Umbilical cord (tissue), 2 donors: ENCODE data around the gene FUT4. TPM values are rescaled to one million over a fixed set of nuclear protein-coding genes. Genes with fewer than 3 reads are reported as not detected.
"Not testable (repeated sequence)": the region's sequence is repeated elsewhere in the genome, so short reads cannot be mapped to it uniquely, and the experiment has no call there.

Source experiments
- DNase-seq: peaks from one replicate; pipeline ENCODE4 v3.0.0-alpha.2; 2015; ENCODE audit warnings: low spot score
- total RNA-seq: library from RNA; depleted of rRNA; stranded (reverse); fragments of >200 nt; gene quantifications from one replicate; pipeline ENCODE4 v1.2.3, GENCODE V29; 2014; ENCODE audit warnings: low replicate concordance; ENCODE audit not compliant: insufficient read depth

Gene FUT4
- total RNA-seq, 1 donor from 2014 or later = 10.4 TPM

- DNase-seq = no peak
Measured at GRCh38 chr11:94563848-94564467, 20.2 kb downstream of the FUT4 start.

DNA sequence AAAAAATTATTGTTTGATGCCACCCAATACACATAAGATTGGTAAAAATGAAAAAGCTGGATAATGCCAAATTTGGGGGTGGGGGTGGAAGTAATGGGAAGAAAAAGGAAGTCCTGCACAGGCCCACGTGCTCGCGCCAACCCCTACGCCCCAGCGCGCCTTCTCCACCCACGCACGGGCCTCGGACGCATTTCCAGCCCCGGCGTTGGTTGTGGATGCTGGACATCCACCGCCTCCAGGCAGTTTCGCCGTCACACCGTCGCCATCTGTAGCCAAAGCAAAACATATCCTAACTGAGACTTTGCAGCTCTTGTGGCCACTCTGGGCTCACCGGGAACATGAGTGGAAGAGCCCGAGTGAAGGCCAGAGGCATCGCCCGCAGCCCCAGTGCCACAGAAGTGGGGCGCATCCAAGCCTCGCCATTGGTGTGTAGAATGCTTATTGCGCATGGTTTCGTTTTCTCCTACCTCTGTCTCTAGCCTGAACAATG lies 23.5 kb downstream of the FUT4 start, which contains the start of gene PIWIL4:
Gene PIWIL4 (plus strand): TSS at position 188 of the 490 bp plus-strand sequence. CDS start 151 bp downstream, at position 339.
- DNase-seq = no peak

DNA sequence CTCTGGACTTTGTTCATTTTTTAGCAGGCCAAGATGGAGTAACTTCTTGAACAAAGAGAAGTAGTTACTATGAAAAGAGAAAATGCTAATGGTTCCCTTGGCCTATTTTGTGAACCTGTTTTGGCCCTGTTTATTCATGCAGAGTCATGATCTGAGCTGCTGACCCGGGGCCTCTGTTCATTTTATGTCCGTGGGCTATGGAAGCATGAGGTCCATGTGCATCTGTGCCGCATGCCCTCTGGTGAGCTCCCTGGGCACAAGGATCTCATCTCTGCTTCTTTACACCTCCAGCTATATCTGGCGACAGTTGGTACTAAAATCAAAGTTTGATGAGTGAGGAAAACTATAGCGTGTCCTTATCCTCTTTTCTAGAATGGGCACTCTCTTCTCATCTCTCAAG lies 24.5 kb downstream of the FUT4 start:
- DNase-seq = no peak

DNA sequence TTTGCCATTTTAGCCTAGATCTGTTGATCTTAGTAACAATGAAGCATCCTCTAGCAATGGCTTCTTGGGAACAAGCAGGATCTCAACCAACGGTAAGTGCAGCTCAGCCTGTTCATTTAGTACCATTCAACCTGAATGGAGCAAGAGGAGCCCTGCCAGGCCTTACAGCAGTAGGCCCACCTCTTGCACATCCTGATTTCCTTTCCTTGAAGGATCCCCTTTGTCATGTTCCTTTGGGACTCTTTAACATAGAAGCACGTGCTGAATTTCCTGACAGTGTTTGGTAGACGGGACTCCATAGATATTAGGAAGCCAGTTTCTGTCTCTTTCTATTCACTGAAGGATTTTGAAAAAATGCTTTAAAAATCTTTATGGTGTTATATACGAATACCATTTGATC lies 25.0 kb downstream of the FUT4 start:
- DNase-seq = no peak

DNA sequence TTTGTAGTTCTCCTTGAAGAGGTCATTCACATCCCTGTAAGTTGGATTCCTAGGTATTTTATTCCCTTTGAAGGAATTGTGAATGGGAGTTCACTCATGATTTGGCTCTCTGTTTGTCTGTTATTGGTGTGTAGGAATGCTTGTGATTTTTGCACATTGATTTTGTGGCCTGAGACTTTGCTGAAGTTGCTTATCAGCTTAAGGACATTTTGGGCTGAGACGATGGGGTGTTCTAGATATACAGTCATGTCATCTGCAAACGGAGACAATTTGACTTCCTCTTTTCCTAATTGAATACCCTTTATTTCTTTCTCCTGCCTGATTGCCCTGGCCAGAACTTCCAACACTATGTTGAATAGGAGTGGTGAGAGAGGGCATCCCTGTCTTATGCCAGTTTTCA lies 29.3 kb downstream of the FUT4 start:
- DNase-seq = not testable (repeated sequence)

DNA sequence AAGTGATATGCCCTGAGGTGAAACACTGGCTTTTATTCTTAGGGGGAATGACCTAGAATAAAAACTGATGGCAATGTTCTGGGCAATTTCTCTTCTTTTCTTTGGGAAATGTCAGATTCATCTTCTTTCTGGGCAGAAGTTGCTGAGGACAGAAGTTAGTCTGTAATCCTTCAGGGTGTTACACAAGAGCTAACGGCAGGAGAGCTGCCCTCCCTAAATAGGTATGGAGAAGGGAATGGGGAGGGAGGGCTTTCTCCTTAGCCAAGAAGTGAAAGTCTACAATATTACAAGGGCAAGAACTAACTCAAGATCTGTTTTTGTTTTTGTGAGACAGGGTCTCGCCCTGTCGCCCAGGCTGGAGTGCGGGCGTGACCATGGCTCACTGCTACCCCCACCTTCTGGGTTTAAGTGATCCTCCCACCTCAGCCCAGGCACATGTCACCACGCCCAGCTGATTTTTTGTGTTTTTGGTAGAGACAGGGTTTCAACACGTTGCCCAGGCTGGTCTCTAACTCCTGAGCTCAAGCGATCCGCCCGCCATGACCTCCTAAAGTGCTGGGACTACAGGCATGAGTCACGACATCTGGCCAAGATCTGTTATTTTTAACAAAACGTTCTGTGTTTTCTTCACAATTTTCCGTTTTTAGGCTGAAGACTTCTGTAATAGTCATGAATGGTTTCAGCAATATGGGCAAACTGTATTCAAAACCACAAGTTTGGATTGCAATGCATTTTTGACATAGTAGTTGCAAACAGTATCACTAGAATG lies 30.7 kb downstream of the FUT4 start:
- no peak for DNase-seq

DNA sequence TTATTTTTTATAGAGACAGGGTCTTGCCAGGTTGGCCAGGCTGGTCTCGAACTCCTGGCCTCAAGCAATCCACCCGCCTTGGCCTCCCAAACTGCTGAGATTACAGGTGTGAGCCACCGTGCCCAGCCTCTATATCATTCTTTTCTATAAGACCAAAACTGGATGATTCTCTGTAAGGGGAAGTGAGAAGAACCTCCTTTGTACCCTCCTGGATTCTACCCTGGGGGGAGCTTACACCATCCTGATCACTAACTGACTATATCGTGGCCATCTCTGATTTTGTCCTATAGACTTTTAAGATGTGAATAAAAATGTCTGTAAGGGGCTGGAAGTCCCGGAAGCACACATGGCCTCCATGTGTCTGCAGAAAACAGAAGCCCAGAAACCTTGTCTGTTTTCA lies 32.6 kb downstream of the FUT4 start:
- DNase-seq = no peak

DNA sequence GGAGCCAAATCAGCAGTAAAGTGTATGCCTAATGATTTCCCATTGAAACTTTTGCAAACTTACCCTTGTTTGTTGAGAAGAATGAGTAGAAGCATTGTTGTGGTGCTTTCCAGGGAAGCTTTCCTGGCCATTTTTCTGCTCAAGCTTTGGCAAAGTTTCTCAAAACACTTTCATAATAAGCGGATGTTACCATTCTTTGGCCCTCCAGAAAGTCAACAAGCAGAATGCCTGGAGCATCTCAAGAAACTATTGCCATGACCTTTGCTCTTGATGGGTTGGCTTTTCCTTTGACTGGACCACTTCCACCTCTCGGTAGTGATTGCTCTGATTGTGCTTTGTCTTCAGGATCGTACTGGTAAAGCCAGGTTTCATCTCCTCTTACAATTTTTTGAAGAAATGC lies 34.1 kb downstream of the FUT4 start:
- DNase-seq = no peak

DNA sequence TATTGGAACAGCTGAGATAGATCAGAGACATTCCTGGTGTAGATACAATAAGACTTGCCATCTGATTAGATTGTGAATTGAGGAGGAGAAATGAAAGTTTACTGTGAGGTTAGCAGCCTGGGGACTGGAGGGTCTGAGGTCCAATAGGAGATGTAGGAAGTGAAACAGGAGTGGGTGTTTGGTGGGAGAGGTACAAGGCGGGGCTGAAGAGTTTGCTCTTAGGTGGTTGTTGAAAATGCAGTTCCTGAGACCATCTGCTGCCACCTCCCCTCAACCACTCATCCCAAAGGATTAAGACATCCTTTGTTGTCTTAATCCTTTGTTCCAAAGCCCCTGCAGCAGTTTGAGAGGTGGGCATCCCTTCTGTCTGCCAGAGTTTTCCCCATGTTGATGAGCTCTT lies 38.2 kb downstream of the FUT4 start:
- DNase-seq = no peak

DNA sequence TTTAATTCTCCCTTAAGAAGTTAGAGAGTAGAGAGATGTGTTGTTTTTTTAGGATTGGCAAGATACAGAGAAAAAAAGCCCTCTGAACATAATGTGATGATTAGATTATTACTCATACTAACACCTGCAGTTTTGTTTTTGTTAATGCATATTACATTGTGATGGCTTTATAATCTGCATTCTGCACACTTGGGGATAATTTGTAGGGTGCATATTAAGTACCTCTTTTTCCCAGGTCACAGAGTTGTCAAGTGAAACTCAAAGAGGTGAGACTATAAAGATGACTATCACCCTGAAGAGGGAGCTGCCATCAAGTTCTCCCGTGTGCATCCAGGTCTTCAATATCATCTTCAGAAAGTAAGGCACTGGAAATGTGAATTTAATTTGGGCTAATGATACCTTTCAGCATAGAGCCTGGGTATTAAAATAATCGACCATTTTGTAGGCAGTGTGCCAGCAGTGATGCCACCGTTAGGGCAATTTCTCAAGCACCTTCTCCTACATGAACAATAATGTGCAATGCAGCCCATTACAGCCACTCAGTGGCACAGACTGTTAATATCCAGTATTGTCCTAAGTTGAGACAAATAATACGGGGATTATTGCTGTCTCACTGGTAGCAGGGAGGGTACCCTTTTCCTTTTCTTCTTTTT lies 39.6 kb downstream of the FUT4 start:
- DNase-seq = no peak

- DNase-seq = no peak
Measured at GRCh38 chr11:94583866-94584500, 40.3 kb downstream of the FUT4 start.

- no peak for DNase-seq
Measured at GRCh38 chr11:94584978-94585377, 41.3 kb downstream of the FUT4 start.

GRCh38 chr11:94585399-94585798 lies 41.7 kb downstream of the FUT4 start:
- no peak for DNase-seq

GRCh38 chr11:94586546-94586945 lies 42.8 kb downstream of the FUT4 start:
- DNase-seq = no peak

DNA sequence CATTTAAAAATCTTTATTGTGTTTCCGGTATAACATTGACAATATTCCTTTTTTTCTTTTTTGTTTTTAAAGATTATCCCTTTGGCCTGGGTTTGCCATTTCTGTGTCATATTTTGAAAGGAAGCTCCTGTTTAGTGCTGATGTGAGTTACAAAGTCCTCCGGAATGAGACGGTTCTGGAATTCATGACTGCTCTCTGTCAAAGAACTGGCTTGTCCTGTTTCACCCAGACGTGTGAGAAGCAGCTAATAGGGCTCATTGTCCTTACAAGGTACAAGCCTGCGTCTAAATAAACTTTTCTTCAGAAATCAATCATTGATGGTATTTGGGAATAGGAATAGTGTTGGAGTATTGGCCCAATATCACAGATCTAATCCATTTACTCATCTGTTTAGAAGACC lies 43.3 kb downstream of the FUT4 start:
- DNase-seq = peak; percentile 63

DNA sequence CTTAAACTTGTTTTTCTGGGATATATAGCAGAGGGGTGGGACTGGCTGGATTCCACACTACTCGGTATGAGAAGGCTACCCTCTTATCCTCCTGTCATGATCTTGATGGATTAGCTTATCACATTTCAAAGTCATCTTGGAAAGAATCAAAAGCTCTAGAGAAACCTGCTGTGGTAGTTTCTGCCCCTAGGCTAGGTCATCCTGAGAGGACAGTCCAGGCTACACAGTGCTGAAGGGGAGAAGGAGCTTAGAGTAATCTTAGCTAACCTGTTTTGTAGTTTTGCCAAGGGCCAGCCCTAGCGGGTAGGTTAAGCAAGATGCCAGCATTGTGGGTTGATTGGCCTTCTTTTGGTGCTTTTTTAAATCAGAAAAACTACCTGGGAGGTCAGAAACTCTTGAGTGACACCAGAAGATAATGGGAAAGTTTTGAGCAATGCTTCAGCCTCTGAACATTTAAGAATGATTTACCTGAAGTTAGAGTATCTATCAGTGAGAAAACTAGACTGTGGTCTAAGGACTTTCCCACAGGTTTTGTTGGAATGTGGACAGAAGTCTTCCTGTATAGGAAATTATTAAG lies 44.7 kb downstream of the FUT4 start:
- DNase-seq = no peak

DNA sequence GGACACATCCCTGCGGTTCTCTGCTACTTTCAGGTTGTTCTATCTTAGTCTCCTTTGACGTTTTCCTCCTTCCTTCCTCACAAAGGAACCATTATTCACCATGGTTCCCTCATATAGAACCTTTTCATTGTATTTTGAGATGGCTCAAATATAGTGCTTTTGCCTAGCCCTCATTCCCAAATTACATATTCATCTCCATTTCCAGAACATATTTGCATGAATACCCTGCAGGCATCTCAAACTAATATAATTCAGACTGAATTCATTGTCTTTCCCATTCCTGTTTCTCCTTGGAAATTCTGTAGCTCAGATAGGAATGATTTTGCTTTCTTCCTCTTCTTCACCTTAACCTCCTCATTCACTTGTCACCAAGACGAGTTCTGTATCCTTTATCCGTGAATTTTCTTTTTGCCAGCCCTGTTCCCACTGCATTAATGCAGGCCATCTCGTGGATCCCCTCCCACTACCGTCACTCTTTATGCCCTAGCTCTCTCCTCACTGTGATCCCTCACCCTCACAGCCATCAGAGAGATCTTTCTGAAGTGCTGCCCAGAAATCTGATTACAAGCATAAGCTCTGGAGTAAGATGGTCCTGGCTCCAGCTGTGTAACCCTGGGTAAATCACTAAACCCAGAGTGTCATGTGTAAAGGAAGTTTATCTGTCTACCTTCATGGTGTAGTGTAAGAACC lies 46.8 kb downstream of the FUT4 start:
- DNase-seq = no peak

DNA sequence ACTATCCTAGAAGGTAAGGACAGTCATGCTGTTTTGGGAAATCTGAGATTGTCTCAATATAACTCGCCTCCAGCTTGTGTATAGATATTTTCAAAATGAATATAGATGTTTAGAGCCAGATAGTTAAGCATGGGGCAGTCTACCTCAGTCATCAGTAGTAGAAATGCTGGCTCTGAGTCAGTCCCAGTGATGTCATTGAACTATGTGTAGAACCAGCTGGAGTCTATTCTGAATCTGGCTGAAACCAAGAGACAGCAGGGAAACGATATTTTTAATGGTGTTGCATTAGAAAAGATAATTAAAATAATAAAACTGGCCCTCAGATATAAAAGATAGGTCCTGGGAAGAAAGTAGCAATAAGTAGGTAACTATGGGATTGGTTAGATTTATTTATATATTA lies 49.3 kb downstream of the FUT4 start:
- DNase-seq = no peak

GRCh38 chr11:94595076-94595475 lies 51.4 kb downstream of the FUT4 start:
- DNase-seq = no peak

DNA sequence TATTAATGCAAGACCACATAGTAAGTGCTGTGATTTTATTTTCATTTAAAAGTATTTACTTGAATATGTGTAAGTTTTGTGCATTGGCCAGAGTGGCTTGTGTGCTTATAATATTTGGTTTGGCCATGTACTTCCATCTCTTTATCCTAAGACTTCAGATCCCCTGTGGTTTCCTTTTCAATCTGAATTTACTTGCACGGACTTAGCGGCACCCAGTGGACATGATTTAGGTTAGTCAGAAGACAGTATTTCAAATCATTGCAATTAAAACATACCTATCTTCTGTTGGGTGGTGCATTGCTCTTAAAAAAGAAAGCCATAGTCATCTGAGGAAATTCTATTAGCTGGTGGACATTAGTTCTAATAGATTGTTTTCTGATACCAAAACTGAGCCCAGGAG lies 54.2 kb downstream of the FUT4 start:
- DNase-seq = no peak
